GM10847 (cell line): ENCODE measurements around the gene MYO18A.

ENCODE experiments used
- POLR2A ChIP-seq: IDR thresholded peaks from 2 replicates; pipeline ENCODE4 v1.6.1; 2011; ENCODE audit not compliant: insufficient read length; ENCODE audit errors: extremely low read depth

The MYO18A gene

GRCh38 chr17:29205047-29205446, 24.8 kb upstream of the MYO18A start:
- no peak for TF ChIP-seq POLR2A

- TF ChIP-seq POLR2A = no peak
Measured at GRCh38 chr17:29197516-29198272, 17.5 kb upstream of the MYO18A start.

- no peak for TF ChIP-seq POLR2A
Measured at GRCh38 chr17:29196769-29197515, 16.7 kb upstream of the MYO18A start.

GRCh38 chr17:29195465-29196081, 15.4 kb upstream of the MYO18A start:
- TF ChIP-seq POLR2A = no peak

- no peak for TF ChIP-seq POLR2A
Measured at GRCh38 chr17:29194669-29195068, 14.5 kb upstream of the MYO18A start.

GRCh38 chr17:29193146-29193545, 12.9 kb upstream of the MYO18A start:
- no peak for TF ChIP-seq POLR2A

- no peak for TF ChIP-seq POLR2A
Measured at GRCh38 chr17:29190592-29191207, 10.5 kb upstream of the MYO18A start.

GRCh38 chr17:29190039-29190438, 9.8 kb upstream of the MYO18A start:
- TF ChIP-seq POLR2A = no peak

GRCh38 chr17:29189355-29189754, 9.2 kb upstream of the MYO18A start:
- TF ChIP-seq POLR2A = no peak

GRCh38 chr17:29181226-29181625, 1.0 kb upstream of the MYO18A start:
- TF ChIP-seq POLR2A = no peak

- no peak for TF ChIP-seq POLR2A
Measured at GRCh38 chr17:29180788-29181160, 576 bp upstream of the MYO18A start.

GRCh38 chr17:29179232-29180033, 765 bp downstream of the MYO18A start:
- no peak for TF ChIP-seq POLR2A

GRCh38 chr17:29178750-29179231, 1.4 kb downstream of the MYO18A start:
- TF ChIP-seq POLR2A = no peak

GRCh38 chr17:29177871-29178749, 2.1 kb downstream of the MYO18A start:
- TF ChIP-seq POLR2A = no peak
